Measurements from ENCODE around the gene KCNE2. TPM values are rescaled to one million over a fixed set of nuclear protein-coding genes. Genes with fewer than 3 reads are reported as not detected.

KCNE2 gene
- total and polyA plus RNA-seq, 2 of the 8 experiments (the other 6 are each of a cell fraction or from before 2014, with no cell fraction given), result 0.09 to 0.37 TPM

DNA sequence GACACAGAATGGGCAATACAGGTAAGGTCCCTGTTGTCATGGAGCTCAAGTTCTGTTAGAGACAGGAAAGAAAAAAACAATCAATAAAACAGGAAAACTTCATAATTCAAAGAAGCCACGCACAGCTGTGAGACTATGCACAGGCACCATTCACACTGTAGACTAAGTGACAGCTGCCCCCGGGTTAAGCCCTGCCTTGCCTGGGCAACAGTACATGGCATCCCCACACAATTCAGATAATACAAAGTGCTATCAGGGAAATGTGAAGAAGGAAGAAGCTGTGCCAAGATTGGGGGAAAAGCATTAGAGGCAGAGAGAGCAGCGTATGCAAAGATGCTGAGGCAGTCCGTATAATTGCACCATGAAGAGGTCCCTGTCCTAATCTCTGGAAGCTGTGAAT is 9.0 kb upstream of the KCNE2 start:
- no peak for FAIRE-seq
- Histone ChIP-seq H3K18ac (ENCODE audit: extremely low read depth, low read length) (no peak overlapping the region), H2BK120ac (replicated peaks; ENCODE audit: low read depth, low read length) (no peak overlapping the region), H4K91ac (replicated peaks; ENCODE audit: insufficient read length, low read length) (no peak overlapping the region), H3K27me3 (replicated peaks in 1 of 4; ENCODE audit: control insufficient read depth in 3 of 4, extremely low read depth in 1 of 4, insufficient read depth in 3 of 4, low read length in 3 of 4) (no peaks in the 10 kb centered on the region; a peak in 1 of 7 replicates), H2BK20ac (ENCODE audit: low read length) (no peak overlapping the region), H3K4me3 (ENCODE audit: extremely low read depth in 1 of 4, insufficient read depth in 2 of 4, low read depth in 3 of 4, low read length in 4 of 4) (no peak overlapping the region), H4K20me1 (replicated peaks in 1 of 2; ENCODE audit: control insufficient read depth in 1 of 2, insufficient read depth in 2 of 2, low read length in 2 of 2) (no peaks in the 10 kb centered on the region), H4K8ac (ENCODE audit: extremely low read depth, insufficient read depth, low read length) (no peak overlapping the region), H3K36me3 (ENCODE audit: control insufficient read depth in 2 of 4, insufficient read depth in 4 of 4, low read length in 3 of 4) (no peaks in the 10 kb centered on the region), H3K23me2 (ENCODE audit: low read depth, low read length) (no peaks in the 10 kb centered on the region), H2BK12ac (ENCODE audit: low read depth, low read length) (no peak overlapping the region), H2BK5ac (ENCODE audit: low read depth, low read length) (no peak overlapping the region), H3K4me2 (ENCODE audit: insufficient read depth in 1 of 2, low read depth in 2 of 2, low read length in 2 of 2) (no peak overlapping the region), H3K14ac (ENCODE audit: insufficient read length) (no peak overlapping the region), H2BK15ac (ENCODE audit: low read length) (no peak overlapping the region), H3K4ac (replicated peaks; ENCODE audit: insufficient read length, low read depth, low read length) (no peak overlapping the region), H3K9ac (replicated peaks in 1 of 4; ENCODE audit: extremely low read depth in 1 of 4, low read depth in 3 of 4, low read length in 3 of 4) (no peak overlapping the region), H3K9me3 (ENCODE audit: insufficient read depth in 2 of 2, low read depth in 1 of 2, low read length in 1 of 2) (no peaks in the 10 kb centered on the region), H4K5ac (ENCODE audit: insufficient read length, low read depth, low read length) (no peak overlapping the region), H3K79me2 (ENCODE audit: control insufficient read depth in 1 of 2, insufficient read depth in 2 of 2, low read length in 2 of 2) (no peaks in the 10 kb centered on the region), H3K56ac (replicated peaks; ENCODE audit: insufficient read length, low read depth, low read length) (no peak overlapping the region), H2AK5ac (ENCODE audit: low read depth, low read length) (no peak overlapping the region), H3K23ac (ENCODE audit: insufficient read length) (no peak overlapping the region), H3K27ac (ENCODE audit: low read depth, low read length) (no peak overlapping the region), H3K4me1 (replicated peaks in 1 of 4; ENCODE audit: control insufficient read depth in 3 of 4, insufficient read depth in 4 of 4, low read length in 3 of 4) (no peaks in the 10 kb centered on the region; a peak in 1 of 7 replicates), H2AFZ (ENCODE audit: low read length) (no peak overlapping the region), H3K79me1 (ENCODE audit: low read depth, low read length) (no peaks in the 10 kb centered on the region)
- WGBS, 2 experiments (ENCODE audit: extremely low coverage in 1 of 2, insufficient coverage in 1 of 2, insufficient read length in 1 of 2, insufficient replicate concordance in 2 of 2, low coverage in 1 of 2, low lambda C conversion rate in 2 of 2, missing lambda C conversion rate in 1 of 2), result 90% methylated on average over 4 of the region's 4 CpGs; no CpG with 5 or more reads in 1 of the 2 experiments
- DNase-seq (ENCODE audit: low read depth in 1 of 2, low spot score in 2 of 2), result no peak
- ChIA-PET CTCF (ENCODE audit: partially characterized antibody) (interaction anchor here (0.6 to 5.6 kb wide), 7 partner anchors 8 to 645 kb away, joined by 3 to 19 read pairs (median 5); no protein-coding TSS in a partner anchor), POLR2A (ENCODE audit: partially characterized antibody) (interaction anchor here (1.5 kb wide), 1 partner anchor 282 kb away, joined by 4 read pairs; the partner anchor contains the start of genes MRPS6 and SLC5A3)
- TF ChIP-seq CBX5 (IDR thresholded peaks at IDR 0.05; ENCODE audit: low read depth, low read length), result no peak
- no peak for TF ChIP-seq NANOG (IDR thresholded peaks at IDR 0.05; ENCODE audit: insufficient read depth, low read depth, low read length, poor library complexity, severe bottlenecking)
- no peak for TF ChIP-seq CTBP2 (IDR thresholded peaks at IDR 0.05; ENCODE audit: borderline replicate concordance, insufficient read depth, insufficient read length, low read length)
- TF ChIP-seq, protein P1, sequence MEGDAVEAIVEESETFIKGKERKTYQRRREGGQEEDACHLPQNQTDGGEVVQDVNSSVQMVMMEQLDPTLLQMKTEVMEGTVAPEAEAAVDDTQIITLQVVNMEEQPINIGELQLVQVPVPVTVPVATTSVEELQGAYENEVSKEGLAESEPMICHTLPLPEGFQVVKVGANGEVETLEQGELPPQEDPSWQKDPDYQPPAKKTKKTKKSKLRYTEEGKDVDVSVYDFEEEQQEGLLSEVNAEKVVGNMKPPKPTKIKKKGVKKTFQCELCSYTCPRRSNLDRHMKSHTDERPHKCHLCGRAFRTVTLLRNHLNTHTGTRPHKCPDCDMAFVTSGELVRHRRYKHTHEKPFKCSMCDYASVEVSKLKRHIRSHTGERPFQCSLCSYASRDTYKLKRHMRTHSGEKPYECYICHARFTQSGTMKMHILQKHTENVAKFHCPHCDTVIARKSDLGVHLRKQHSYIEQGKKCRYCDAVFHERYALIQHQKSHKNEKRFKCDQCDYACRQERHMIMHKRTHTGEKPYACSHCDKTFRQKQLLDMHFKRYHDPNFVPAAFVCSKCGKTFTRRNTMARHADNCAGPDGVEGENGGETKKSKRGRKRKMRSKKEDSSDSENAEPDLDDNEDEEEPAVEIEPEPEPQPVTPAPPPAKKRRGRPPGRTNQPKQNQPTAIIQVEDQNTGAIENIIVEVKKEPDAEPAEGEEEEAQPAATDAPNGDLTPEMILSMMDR (IDR thresholded peaks at IDR 0.05; ENCODE audit: control extremely low read depth in 1 of 3, insufficient read depth in 1 of 3, low read depth in 1 of 3, low read length in 3 of 3), result no peak
- no peak for TF ChIP-seq JUND (IDR thresholded peaks at IDR 0.05; ENCODE audit: low read length)
- TF ChIP-seq KDM5A (IDR thresholded peaks at IDR 0.05; ENCODE audit: low read length), result no peak
- TF ChIP-seq, protein P2, sequence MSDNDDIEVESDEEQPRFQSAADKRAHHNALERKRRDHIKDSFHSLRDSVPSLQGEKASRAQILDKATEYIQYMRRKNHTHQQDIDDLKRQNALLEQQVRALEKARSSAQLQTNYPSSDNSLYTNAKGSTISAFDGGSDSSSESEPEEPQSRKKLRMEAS (IDR thresholded peaks at IDR 0.05), result no peak
- TF ChIP-seq MAFK (IDR thresholded peaks at IDR 0.05; ENCODE audit: low read depth, low read length), result no peak
- no peak for TF ChIP-seq TAF7 (optimal IDR thresholded peaks at IDR 0.05; ENCODE audit: borderline replicate concordance, low read depth, low read length)
- TF ChIP-seq SRF (IDR thresholded peaks at IDR 0.05; ENCODE audit: low read depth, low read length), result no peak

Data from H1 (cell line).